ENCODE data around the gene ESPN.

- TF ChIP-seq CTCF (IDR thresholded peaks at IDR 0.05; ENCODE audit: poor library complexity) (no peak), EZH2 (IDR thresholded peaks at IDR 0.05; ENCODE audit: borderline replicate concordance) (no peak), EZH2phosphoT487 (IDR thresholded peaks at IDR 0.05; ENCODE audit: low read depth, severe bottlenecking, unreplicated experiment) (no peak)
These were observed 25.3 kb upstream of the ESPN start for GRCh38 chr1:6399294-6399693.
